Measurements from ENCODE around the gene CARMIL3.

Gene CARMIL3

GRCh38 chr14:24063263-24063836 lies 11.5 kb downstream of the CARMIL3 start:
- no peak for DNase-seq (ENCODE audit: low read depth)

DNA sequence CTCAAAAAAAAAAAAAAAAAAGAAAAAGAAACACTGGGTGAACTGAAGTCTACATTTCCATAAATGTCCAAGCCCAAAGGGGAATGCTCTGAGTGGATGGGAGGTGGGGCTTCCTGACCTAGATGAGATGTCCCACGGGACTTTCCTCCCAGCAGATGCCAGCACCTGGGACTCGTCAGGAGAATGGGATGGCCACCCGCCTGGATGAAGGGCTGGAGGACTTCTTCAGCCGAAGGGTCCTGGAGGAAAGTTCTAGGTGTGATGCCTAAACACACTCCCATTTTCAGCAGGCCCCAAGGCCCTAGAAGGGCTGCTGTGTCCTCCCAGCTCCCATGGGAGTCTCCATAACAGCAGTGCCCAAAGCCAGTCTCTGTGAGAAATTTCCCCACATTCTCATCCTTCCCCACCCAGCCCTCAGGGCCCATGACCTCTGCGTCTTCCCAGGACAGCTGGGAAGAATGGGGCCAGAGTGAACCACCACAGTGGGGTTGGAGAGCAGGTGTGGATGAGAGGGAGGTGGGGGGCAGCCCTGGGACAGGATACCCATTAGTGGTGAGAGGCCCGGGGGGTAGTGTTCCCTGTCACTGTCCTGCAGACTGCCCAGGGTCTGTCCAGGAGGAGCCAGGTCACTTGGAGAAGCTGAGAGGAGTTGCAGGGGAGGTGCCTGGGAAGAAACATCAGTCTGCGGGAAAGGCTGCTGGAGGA lies 12.4 kb downstream of the CARMIL3 start:
- no peak for DNase-seq (ENCODE audit: low read depth)

DNA sequence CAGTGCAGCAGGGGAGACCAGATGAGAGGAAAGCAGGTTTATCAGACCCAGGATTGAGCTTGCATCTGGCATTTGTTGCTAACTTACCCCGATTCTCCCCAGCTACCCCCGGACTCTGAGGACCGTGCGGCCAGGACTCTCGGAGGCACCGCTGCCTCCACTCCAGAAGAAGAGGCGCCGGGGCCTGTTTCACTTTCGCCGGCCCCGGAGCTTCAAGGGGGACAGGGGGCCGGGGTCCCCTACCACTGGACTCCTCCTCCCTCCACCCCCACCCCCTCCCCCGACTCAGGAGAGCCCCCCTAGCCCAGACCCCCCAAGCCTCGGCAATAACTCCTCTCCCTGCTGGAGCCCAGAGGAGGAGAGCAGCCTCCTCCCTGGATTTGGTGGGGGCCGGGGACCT lies 13.0 kb downstream of the CARMIL3 start:
- DNase-seq (ENCODE audit: low read depth): no peak

GRCh38 chr14:24065408-24065807 lies 13.6 kb downstream of the CARMIL3 start:
- DNase-seq (ENCODE audit: low read depth): no peak

DNA sequence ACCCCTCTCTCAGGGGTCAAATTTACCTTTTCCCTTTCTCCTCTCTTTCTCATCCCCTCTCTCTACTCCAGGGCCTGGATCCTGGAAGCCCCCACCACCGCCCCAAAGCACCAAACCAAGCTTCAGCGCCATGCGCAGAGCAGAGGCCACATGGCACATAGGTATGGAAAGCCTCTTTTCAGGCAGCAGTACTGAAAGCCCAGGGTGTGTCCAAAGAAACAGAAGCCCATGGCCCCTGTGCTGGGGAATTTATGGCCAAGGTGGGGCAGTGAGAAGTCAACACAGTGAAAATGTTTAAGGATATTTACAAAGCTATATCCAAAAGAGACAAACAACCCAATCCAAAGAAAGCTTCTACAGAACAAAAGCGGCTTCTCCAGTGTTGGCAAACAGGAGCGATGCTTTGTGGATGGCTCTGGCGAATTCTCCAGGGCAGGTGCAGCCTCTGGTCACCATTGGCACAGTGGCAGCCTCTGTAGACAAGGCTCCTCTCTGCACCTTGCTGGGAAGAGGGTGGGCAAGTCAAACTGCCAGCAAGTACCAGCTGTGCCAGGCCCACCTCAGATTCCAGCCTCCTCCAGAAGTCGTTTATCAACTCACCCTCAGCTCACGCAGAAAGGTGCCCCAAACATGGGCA lies 14.8 kb downstream of the CARMIL3 start:
- DNase-seq (ENCODE audit: low read depth): no peak

- DNase-seq (ENCODE audit: low read depth): no peak
These were observed 15.6 kb downstream of the CARMIL3 start for GRCh38 chr14:24067133-24068082.

DNA sequence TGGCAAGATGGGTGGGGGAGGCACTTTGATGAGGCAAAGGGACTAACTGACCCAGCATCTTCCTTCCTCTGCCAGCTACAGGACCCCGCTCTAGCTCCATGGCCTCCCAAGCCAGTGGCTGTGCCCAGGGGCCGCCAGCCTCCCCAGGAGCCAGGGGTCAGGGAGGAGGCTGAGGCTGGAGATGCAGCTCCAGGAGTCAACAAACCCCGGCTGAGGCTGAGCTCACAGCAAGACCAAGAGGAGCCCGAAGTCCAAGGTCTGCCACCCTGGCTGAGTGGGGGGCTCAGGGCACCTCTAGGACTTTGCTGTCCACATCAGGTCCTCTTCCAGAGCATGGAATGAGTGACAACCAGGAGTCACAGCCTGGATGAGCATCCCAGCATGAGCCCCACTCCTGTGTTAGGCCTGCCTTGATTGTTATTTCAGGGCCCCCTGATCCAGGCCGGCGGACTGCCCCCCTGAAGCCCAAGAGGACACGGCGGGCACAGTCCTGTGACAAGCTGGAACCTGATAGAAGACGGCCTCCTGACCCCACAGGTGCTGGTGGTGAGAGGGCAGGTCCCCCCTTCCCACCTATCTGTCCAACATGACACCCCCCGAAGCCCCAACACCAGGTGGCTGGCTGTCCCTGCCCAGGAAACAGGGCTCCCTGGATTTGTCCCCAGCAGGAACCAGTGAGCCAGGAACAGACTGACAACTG lies 17.1 kb downstream of the CARMIL3 start:
- DNase-seq (ENCODE audit: low read depth): no peak

DNA sequence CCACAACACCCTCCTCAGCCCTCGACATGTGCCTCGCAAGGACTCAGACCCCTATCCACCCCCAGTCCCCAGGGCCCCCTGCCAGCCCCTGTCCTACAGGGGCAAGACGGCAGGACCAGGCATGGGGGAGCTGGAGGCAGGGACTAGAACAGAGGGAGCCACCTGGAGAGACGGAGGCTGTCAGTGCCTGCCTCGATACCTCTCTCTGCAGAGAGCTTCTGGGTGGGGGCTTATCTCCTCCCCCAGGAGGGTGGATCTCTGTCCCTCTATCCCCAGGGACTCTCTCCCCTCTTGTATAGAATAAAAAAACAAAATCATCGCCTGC lies 17.6 kb downstream of the CARMIL3 start:
- no peak for DNase-seq (ENCODE audit: low read depth)

DNA sequence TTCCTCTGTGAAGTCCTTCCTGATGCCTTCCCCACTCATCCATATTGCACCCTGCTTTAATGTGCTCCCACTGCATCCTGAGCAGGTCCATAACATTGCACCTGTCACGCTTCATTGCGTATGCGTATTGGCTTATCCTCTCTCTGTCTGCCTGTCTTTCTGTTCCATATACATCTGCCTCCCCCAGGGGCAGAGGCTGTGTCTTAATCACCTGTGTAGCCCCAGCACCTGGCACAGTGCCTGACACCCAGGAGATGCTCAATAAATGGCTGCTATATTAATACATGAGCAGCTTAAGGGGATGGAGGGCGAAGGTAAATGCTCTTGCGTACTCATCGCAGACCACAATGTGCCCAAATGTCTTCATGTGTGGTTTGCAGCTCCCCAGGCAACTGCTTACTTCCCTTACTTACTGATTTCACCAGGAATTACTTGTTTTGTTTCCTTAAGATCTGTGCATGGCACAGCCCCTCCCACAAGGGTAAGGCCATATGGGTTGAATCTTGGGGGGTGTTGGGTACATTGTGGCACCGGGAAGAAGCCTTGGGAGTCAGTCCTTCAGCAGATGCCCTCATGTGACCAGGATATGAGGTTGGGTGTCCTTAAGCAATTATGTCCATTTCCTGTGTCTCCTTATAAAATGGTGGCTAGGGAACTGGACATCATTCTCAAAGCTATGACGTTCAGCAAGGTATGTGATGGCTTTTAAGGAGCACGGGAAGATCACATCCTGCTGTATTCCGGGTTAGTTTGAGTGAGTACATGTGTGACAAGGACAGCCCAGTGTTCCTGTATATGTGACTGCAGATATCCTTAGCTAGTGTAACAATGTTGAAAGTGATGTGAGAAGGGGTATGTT lies 18.7 kb downstream of the CARMIL3 start:
- no peak for DNase-seq (ENCODE audit: low read depth)

- no peak for DNase-seq (ENCODE audit: low read depth)
These were observed 19.4 kb downstream of the CARMIL3 start, which contains the start of gene CPNE6 for GRCh38 chr14:24071144-24071697. Gene CPNE6, plus strand, starts transcription at chr14:24071562. Its CDS starts 1,375 bp downstream, at chr14:24072937.

GRCh38 chr14:24071836-24072430 lies 20.1 kb downstream of the CARMIL3 start:
- DNase-seq (ENCODE audit: low read depth): no peak

GRCh38 chr14:24072436-24072835 lies 20.6 kb downstream of the CARMIL3 start:
- DNase-seq (ENCODE audit: low read depth): no peak

DNA sequence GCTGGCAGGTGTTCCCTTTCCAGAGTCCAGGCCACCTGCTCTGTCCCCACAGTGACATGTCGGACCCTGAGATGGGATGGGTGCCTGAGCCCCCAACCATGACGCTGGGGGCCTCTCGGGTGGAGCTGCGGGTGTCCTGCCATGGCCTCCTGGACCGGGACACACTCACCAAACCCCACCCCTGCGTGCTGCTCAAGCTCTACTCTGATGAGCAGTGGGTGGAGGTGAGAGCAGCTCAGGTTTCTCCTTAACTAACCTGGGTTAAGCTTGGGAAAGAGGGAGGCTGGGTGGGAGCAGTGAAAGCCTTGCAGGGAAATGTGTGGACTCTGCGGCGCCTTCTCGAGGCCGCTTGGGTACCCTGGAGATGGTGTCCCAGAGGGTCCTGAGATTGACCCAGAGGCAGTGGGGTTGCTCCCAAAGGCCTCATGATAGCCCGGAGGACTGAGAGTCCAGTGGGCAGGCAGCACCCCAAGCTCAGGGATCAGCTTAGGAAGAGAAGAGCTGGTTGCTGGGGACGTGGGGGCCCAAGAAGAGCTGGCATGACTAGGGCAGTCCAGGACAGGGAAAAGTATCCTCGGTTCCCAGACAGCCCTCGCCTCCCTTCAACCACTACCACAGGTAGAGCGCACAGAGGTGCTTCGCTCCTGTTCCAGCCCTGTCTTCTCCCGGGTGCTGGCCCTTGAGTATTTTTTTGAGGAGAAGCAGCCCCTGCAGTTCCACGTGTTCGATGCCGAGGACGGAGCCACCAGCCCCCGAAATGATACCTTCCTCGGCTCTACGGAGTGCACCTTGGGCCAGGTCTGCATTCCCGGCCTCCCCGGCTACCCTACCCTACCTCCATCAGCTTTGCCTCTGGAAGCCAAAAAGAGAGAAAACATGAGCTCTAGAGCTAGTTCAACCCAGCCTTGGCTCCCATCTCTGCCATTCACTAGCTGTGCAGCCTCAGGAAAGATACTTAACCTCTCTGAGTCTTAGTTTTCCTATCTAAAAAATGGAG lies 21.4 kb downstream of the CARMIL3 start:
- no peak for DNase-seq (ENCODE audit: low read depth)

GRCh38 chr14:24074625-24075484 lies 23.0 kb downstream of the CARMIL3 start:
- no peak for DNase-seq (ENCODE audit: low read depth)

DNA sequence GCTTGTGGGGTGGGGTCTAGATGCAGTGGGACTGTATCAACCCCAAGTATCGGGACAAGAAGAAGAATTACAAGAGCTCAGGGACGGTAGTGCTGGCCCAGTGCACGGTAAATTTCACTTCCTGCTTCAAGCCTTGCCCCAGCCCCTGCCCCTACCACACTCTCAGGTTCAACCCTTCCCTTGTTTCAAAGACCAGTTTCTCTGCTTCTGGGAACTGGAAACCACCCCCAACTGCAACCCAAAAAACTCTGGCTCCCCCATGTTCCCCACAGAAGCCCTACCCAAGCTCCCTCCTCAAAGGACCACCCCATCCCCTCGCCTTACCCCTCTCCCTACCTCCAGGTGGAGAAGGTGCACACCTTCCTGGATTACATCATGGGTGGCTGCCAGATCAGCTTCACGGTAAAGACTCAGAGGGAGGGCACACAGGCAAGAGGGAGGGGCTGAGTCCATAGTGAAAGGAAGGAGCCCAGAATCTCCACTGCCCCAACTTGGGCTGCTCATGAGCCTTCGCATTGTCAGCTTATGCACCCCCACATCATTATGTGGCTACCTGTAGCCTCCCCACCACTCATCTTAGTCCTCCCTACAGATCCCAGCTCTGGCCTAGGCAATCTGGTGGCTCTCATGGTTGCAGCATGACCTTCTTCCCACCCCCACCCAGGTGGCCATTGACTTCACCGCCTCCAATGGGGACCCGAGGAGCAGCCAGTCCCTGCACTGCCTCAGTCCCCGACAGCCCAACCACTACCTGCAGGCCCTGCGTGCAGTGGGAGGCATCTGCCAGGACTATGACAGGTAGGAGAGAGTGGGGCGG lies 23.9 kb downstream of the CARMIL3 start:
- no peak for DNase-seq (ENCODE audit: low read depth)

GRCh38 chr14:24076302-24076601 lies 24.4 kb downstream of the CARMIL3 start:
- no peak for DNase-seq (ENCODE audit: low read depth)

DNA sequence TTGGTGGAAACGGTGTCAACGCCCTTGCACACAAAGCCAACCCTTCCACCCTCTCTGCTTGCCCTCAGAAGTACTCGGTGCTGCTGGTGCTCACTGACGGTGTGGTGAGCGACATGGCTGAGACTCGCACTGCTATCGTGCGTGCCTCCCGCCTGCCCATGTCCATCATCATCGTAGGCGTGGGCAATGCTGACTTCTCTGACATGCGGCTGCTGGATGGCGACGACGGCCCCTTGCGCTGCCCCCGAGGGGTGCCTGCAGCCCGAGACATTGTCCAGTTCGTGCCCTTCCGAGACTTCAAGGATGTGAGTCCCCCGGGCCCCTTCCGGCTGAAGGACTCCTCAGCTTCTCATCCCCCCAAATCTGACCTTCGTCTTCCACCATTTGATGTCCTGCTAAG lies 25.3 kb downstream of the CARMIL3 start:
- DNase-seq (ENCODE audit: low read depth): no peak
